NCI-H69 (cell line): ENCODE results near the gene ZNF345.
A peak's percentile ranks its signal among the peaks of the same experiment; 100 is the strongest.

Source experiments
- DNase-seq: peaks from one replicate; lab custom pipeline; 2025; lab: John Stamatoyannopoulos, UW

Gene ZNF345

DNA sequence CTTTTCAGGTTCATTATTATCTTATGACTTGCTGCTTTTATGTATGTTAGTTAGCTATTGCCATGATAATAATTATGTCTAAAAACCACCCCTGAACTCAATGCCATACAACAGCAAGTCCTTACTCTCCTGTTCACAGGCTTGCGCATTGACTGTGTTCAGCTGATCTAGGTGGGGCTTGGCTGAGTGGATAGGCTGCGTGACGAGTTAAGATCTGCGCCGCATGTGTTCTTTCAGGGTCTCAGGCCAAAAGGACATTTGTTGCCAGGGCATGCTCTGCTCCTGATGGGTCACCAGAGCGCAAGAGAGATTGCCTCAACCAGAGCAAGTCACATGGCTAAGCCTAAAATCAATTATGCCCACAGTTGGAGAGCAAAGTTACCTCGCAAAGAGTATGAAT, 66.3 kb downstream of the ZNF345 start:
- peak; percentile 26 for DNase-seq

GRCh38 chr19:36918090-36918489, 67.4 kb downstream of the ZNF345 start:
- no peak for DNase-seq
